Esophagus squamous epithelium (tissue), 4 donors: ENCODE results near the gene POLK.

Source experiments
- CTCF ChIP-seq, 6 experiments: fragments of 450-650 bp in 4 of 6; fragments of 200-600 bp in 2 of 6; sonication (generic) in 2 of 6; IDR thresholded peaks; one replicate each; pipeline ENCODE4 v1.5.1; 2016 to 2019; ENCODE audit warnings: antibody characterized with exemption in 6 of 6, mild to moderate bottlenecking in 4 of 6, moderate library complexity in 4 of 6
- POLR2A ChIP-seq, 4 donors: fragments of 450-650 bp; IDR thresholded peaks; one replicate each; pipeline ENCODE4 v1.6.1; 2017; ENCODE audit warnings: antibody characterized with exemption in 4 of 4, mild to moderate bottlenecking in 4 of 4, moderate library complexity in 3 of 4

GRCh38 chr5:75473463-75473862 lies 38.2 kb upstream of the POLK start:
- TF ChIP-seq POLR2A (IDR thresholded peaks at IDR 0.05) (no peak), CTCF (IDR thresholded peaks at IDR 0.05) (no peak)
